GM12874 (cell line): ENCODE data around the gene EHBP1L1.

ENCODE experiments used
- TF ChIP-seq, protein P1 (sequence below): IDR thresholded peaks from 2 replicates; pipeline ENCODE4 v1.5.1; 2011; ENCODE audit warnings: low read depth, mild to moderate bottlenecking, control low read depth, low read length, moderate library complexity; ENCODE audit not compliant: insufficient read depth

EHBP1L1 gene

DNA sequence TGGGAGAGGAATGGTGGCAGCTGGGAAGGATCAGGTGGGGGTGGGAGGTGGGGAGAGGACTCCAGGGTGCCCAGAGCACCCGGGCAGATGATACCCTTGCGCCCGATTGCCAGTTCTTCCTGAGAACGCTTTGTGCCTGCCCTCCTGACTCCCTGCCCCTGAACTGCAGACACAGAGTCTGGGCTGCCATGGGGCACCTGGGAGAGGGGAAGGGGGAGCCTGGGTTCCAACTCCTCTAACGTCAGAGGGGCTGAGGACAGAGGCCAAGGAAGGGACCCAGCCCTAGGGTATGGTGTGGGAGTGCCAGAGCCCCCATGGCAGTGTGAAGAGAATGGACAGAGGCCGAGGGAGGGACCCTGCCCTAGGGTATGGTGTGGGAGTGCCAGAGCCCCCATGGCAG, 20.7 kb downstream of the EHBP1L1 start:
- TF ChIP-seq, protein P1, sequence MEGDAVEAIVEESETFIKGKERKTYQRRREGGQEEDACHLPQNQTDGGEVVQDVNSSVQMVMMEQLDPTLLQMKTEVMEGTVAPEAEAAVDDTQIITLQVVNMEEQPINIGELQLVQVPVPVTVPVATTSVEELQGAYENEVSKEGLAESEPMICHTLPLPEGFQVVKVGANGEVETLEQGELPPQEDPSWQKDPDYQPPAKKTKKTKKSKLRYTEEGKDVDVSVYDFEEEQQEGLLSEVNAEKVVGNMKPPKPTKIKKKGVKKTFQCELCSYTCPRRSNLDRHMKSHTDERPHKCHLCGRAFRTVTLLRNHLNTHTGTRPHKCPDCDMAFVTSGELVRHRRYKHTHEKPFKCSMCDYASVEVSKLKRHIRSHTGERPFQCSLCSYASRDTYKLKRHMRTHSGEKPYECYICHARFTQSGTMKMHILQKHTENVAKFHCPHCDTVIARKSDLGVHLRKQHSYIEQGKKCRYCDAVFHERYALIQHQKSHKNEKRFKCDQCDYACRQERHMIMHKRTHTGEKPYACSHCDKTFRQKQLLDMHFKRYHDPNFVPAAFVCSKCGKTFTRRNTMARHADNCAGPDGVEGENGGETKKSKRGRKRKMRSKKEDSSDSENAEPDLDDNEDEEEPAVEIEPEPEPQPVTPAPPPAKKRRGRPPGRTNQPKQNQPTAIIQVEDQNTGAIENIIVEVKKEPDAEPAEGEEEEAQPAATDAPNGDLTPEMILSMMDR = no peak

DNA sequence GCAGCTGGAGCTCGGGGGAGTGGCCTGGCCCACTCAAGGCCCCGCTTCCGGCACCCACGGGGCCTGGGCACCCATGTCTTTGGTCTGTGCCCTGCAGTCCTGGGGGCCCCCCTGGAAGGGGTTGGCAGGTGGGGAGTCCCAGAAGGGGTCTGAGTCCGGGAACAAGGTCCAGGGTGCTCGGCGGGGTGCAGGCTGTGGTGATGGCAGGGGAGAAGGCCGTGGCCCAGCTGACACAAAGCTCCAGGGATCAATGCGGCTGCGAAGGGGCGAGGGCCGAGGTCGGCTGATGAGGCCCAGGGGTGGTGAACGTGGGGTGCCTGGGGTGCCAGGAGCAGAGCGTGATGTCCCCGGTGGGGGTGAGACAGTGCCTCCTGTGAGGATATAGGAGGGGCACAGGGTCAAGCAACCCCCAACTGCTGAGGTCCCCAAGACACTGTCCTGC, 22.4 kb downstream of the EHBP1L1 start:
- TF ChIP-seq, protein P1 = no peak

DNA sequence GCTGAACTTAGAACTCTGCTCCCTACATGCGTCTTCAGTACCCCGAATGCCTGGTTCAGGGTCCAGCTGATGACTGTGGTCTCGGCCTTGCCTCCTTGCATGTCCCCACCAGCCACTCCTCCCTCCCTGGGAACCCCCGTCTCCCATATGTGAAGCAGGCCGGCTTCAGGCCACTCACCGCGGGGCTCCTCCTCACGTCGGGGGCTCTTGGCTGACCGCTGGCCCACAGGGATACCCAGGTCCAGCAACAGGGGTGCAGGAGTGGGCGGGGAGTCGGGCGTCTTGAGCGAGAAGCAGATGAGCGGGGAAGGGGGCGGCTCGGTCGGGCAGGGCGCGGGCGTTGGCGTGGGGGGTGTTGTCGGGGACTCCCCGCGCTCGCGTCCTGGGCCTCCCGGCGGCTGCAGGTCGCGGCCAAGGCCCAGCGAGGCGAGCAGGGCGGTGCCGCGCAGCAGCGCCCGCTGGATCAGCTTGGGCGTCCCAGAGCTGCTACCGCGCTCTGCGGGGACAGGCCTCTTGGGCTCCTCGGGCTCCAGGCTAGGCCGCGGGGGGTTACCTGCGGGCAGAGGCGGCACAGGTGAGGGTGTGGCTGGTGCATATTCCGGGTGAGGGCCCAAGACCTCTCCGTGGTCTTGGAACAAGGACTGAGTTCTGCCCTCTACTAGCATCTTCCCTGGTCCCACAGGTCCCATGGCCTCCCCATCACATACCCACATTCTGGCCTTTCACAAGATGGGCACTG, 23.5 kb downstream of the EHBP1L1 start:
- TF ChIP-seq, protein P1 = no peak

DNA sequence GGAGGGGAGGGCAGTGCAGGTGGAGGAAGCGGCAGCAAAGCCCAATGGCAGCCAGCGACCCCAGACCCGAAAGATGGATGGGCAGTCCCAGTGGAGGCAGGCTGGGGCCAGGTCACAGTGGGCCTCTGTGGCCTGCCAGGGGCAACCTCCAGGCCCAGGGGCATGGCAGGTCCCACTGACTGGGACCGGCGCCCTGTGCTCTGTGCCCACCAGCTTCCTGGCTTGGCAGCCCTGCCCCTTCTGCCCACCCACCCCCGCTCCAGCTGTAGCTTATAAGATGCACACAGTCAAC, 24.0 kb downstream of the EHBP1L1 start:
- TF ChIP-seq, protein P1 = no peak

DNA sequence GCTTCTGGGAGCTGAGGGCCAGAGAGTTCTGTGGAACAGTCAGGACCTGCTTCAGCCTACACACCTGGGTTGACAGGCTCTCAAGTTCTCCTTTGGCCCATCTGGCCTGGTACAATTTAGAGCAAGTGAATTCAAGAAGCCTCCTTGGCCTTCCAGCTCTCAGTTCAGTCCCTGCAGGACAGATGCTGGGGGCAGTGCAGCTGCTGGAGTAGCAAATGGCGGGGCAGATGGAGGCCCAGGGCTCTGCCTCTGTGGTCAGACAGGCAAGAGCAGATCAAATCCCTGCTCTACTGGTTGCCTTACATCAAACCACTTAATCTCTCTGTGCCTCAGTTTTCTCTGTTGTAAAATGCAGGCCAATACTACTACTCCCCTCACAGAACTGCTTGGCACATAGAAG, 28.4 kb downstream of the EHBP1L1 start:
- TF ChIP-seq, protein P1 = no peak

DNA sequence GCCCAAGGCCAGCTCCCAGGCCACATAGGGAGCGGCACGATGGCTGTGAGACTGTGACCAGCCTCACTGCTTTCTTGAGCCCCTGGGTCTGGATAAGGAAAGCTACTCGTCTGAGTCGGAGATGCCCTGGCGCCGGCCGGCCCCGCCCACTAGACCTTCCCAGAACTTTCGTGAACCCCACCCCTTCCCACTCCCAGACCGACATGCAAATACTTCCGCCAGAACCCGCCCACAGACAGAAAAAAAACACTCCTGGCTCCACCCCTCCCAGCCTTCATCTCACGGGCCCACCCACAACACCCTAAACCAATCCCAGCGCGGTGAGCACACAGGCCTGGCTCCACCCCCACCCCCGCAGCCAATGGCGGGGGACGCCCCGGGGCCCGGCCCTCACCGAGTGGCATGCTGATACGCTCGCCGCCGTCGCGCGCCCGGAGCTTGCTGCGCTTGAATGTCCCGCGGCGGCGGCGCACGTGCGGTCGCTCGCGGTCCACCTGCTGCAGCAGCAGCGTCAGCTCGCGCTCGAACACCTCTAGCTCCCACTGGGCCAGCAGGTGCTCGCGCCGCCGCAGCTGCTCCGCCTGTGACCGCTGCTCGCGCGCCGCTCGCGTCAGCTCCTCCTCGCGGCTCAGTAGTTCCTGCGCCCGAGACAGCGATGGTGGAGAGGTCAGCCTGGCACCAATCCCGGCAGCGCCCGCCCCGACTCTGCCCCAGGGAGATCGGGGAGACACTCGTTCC, 31.2 kb downstream of the EHBP1L1 start:
- TF ChIP-seq, protein P1 = no peak

DNA sequence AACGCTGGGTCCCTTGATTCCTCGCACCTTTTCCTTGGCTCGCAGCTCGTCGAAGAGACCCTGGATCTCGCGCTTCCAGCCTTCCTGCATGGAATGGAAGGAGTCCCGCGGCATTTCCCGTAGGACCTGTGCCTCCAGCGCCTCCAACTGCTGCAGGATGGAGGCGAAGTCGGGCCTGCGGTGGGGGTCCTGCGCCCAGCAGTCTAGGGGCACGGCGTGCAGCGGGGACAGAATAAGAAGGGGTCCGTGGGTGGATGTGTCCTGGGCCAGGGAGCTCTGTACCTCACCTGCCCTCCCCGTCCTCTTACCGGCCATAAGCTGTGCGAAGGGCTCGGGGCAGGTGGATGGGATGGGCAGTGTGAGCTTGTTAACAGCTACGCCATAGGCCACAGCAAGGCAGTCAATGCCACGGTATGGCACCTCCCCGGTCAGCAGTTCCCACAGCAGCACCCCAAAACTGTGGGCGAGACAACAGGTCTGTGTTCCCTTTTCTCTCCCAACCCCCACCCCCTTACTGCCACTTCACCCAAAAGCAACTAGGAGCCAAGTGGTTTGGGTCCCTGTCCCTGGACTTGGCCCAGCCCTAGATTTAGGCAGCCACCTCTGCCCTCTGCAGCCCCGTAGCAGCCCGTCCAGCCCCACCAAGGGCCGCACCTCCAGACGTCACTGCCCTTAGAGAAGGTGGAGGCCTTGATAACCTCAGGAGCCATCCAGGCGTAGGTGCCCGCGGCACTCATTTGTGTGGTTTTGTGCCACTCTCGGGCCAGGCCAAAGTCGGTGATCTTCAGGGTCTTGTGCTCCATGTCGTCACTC, 32.0 kb downstream of the EHBP1L1 start:
- TF ChIP-seq, protein P1 = no peak
